K562 (cell line): ENCODE results near the gene GRPEL2. TPM values are rescaled to one million over a fixed set of nuclear protein-coding genes. Genes with fewer than 3 reads are reported as not detected.

ENCODE experiments used
- CUX1 ChIP-seq: fragments of 200-800 bp; sonication (Bioruptor generic); IDR thresholded peaks from 2 replicates; pipeline ENCODE4 v1.6.1; 2016; ENCODE audit warnings: missing genetic modification characterization, missing compliant biosample characterization
- HNRNPL ChIP-seq: fragments of 200-400 bp; formaldehyde crosslinking; IDR thresholded peaks from 2 replicates; pipeline ENCODE4 v1.6.1; 2017; ENCODE audit warnings: low read depth, mild to moderate bottlenecking, low read length
- TAF7 ChIP-seq: fragments of 450-650 bp; IDR thresholded peaks from 2 replicates; pipeline ENCODE4 v1.6.1; 2016; ENCODE audit warnings: missing genetic modification characterization, missing compliant biosample characterization
- TFE3 ChIP-seq: fragments of 450-650 bp; formaldehyde crosslinking; IDR thresholded peaks from 2 replicates; pipeline ENCODE4 v1.4.0; 2020; ENCODE audit warnings: mild to moderate bottlenecking, mixed read lengths
- ZFPM2 ChIP-seq: fragments of 250-450 bp; sonication (Bioruptor Pico); IDR thresholded peaks from 2 replicates; pipeline ENCODE4 v1.5.1; 2022; ENCODE audit warnings: mild to moderate bottlenecking
- polyA plus RNA-seq, 8 experiments: library from polyadenylated mRNA; depleted of rRNA in 4 of 8; stranded (reverse) in 5 of 8; unstranded in 3 of 8; fragments of >200 nt; fragmentation: Nextera tagmentation in 2 of 8; fragmentation: Illumina TruSeq in 1 of 8; extraction: Ambion mirVana in 2 of 8; extraction: Trizol in 1 of 8; gene quantifications; 2 replicates each; pipeline versions ENCODE4 v1.2.1 to v1.2.3, GENCODE V29; 2011 to 2014; ENCODE audit warnings: inconsistent platforms in 1 of 8, missing spikeins in 1 of 8
- total RNA-seq, 7 experiments: library from RNA; depleted of rRNA in 6 of 7; stranded (reverse); fragments of >200 nt in 6 of 7; fragmentation: Illumina TruSeq in 2 of 7; extraction: Trizol in 2 of 7; gene quantifications; 2 replicates each; pipeline versions ENCODE4 v1.2.1 to v1.2.3, GENCODE V29; 2011 to 2021; ENCODE audit warnings: low replicate concordance in 1 of 7
- TF ChIP-seq, protein P1 (sequence below): sonication (generic); formaldehyde crosslinking; IDR thresholded peaks from 2 replicates; pipeline ENCODE4 v1.5.0; 2020; ENCODE audit warnings: missing genetic modification reagents

GRPEL2 gene
- total and polyA plus RNA-seq, 9 of the 15 experiments (the other 6 are each of a cell fraction or from before 2014, with no cell fraction given), result 11.2 to 40.5 (median 25.8) TPM

GRCh38 chr5:149379177-149379761, 34.0 kb downstream of the GRPEL2 start, which contains the start of gene IL17B (continued):
- no peak for TF ChIP-seq TFE3 (CRISPR knock-in tag)
- TF ChIP-seq, protein P1, sequence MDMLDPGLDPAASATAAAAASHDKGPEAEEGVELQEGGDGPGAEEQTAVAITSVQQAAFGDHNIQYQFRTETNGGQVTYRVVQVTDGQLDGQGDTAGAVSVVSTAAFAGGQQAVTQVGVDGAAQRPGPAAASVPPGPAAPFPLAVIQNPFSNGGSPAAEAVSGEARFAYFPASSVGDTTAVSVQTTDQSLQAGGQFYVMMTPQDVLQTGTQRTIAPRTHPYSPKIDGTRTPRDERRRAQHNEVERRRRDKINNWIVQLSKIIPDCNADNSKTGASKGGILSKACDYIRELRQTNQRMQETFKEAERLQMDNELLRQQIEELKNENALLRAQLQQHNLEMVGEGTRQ (CRISPR knock-in tag), result no peak
- no peak for TF ChIP-seq ZFPM2 (CRISPR knock-in tag)
- TF ChIP-seq CUX1 (CRISPR knock-in tag), result no peak
- no peak for TF ChIP-seq TAF7
- no peak for TF ChIP-seq HNRNPL
